Activated naive CD8-positive, alpha-beta T cell (primary cell): ENCODE measurements around the gene ARSI.

ENCODE experiments used
- H3K27ac Mint-ChIP-seq: one replicate; pipeline ENCODE4 v1.8.0; 2021; ENCODE audit warnings: mixed read lengths
- H3K27me3 Mint-ChIP-seq: one replicate; pipeline ENCODE4 v1.8.0; 2021; ENCODE audit warnings: mixed read lengths
- H3K36me3 Mint-ChIP-seq: one replicate; pipeline ENCODE4 v1.8.0; 2021; ENCODE audit warnings: mixed read lengths
- H3K4me1 Mint-ChIP-seq: one replicate; pipeline ENCODE4 v1.8.0; 2021; ENCODE audit warnings: low read depth, mixed read lengths
- H3K4me3 Mint-ChIP-seq: one replicate; pipeline ENCODE4 v1.8.0; 2021; ENCODE audit warnings: mild to moderate bottlenecking, mixed read lengths
- H3K9me3 Mint-ChIP-seq: one replicate; pipeline ENCODE4 v1.8.0; 2021; ENCODE audit warnings: low read depth, mixed read lengths

The ARSI gene

GRCh38 chr5:150305557-150305956 lies 2.9 kb upstream of the ARSI start:
- Mint-ChIP-seq H3K36me3 (no peaks in the 10 kb centered on the region), H3K4me3 (no peak overlapping the region), H3K4me1 (peaks cover 4% of the 10 kb centered on the region), H3K27ac (no peak overlapping the region), H3K9me3 (no peaks in the 10 kb centered on the region), H3K27me3 (peaks cover 10% of the 10 kb centered on the region)

- Mint-ChIP-seq H3K9me3 (no peaks in the 10 kb centered on the region), H3K27ac (no peak overlapping the region), H3K4me1 (peaks cover 4% of the 10 kb centered on the region), H3K27me3 (peaks cover 10% of the 10 kb centered on the region), H3K36me3 (no peaks in the 10 kb centered on the region), H3K4me3 (no peak overlapping the region)
Observed at GRCh38 chr5:150305095-150305494, 2.4 kb upstream of the ARSI start.

GRCh38 chr5:150304481-150305081 lies 1.9 kb upstream of the ARSI start:
- H3K4me3 Mint-ChIP-seq, result no peak overlapping the region
- peaks cover 14% of the 10 kb centered on the region for H3K27me3 Mint-ChIP-seq
- H3K4me1 Mint-ChIP-seq, result peaks cover 4% of the 10 kb centered on the region

GRCh38 chr5:150303660-150304386 lies 1.1 kb upstream of the ARSI start:
- H3K9me3 Mint-ChIP-seq, result no peaks in the 10 kb centered on the region
- no peaks in the 10 kb centered on the region for H3K36me3 Mint-ChIP-seq
- no peak overlapping the region for H3K4me3 Mint-ChIP-seq
- H3K4me1 Mint-ChIP-seq, result peaks cover 4% of the 10 kb centered on the region
- H3K27ac Mint-ChIP-seq, result no peak overlapping the region
- peaks cover 14% of the 10 kb centered on the region for H3K27me3 Mint-ChIP-seq

More at GRCh38 chr5:150304481-150305081, 1.9 kb upstream of the ARSI start:
- no peak overlapping the region for H3K27ac Mint-ChIP-seq
- H3K9me3 Mint-ChIP-seq, result no peaks in the 10 kb centered on the region
- H3K36me3 Mint-ChIP-seq, result no peaks in the 10 kb centered on the region

- peaks cover 14% of the 10 kb centered on the region for H3K27me3 Mint-ChIP-seq
- no peak overlapping the region for H3K27ac Mint-ChIP-seq
- H3K36me3 Mint-ChIP-seq, result no peaks in the 10 kb centered on the region
- no peaks in the 10 kb centered on the region for H3K9me3 Mint-ChIP-seq
- peaks cover 4% of the 10 kb centered on the region for H3K4me1 Mint-ChIP-seq
- no peak overlapping the region for H3K4me3 Mint-ChIP-seq
Observed at GRCh38 chr5:150303070-150303615, 438 bp upstream of the ARSI start.

GRCh38 chr5:150301901-150302300 lies 804 bp downstream of the ARSI start:
- Mint-ChIP-seq H3K36me3 (no peaks in the 10 kb centered on the region), H3K9me3 (no peaks in the 10 kb centered on the region), H3K4me3 (no peak overlapping the region), H3K27ac (no peak overlapping the region), H3K27me3 (peaks cover 14% of the 10 kb centered on the region), H3K4me1 (peaks cover 4% of the 10 kb centered on the region)

GRCh38 chr5:150301170-150301505 lies 1.6 kb downstream of the ARSI start:
- H3K36me3 Mint-ChIP-seq, result no peaks in the 10 kb centered on the region
- H3K4me1 Mint-ChIP-seq, result peaks cover 4% of the 10 kb centered on the region
- no peak overlapping the region for H3K27ac Mint-ChIP-seq
- H3K9me3 Mint-ChIP-seq, result no peaks in the 10 kb centered on the region
- H3K27me3 Mint-ChIP-seq, result peaks cover 14% of the 10 kb centered on the region
- no peak overlapping the region for H3K4me3 Mint-ChIP-seq

- Mint-ChIP-seq H3K27ac (no peak overlapping the region), H3K9me3 (no peaks in the 10 kb centered on the region), H3K27me3 (peaks cover 14% of the 10 kb centered on the region), H3K36me3 (no peaks in the 10 kb centered on the region), H3K4me1 (peaks cover 4% of the 10 kb centered on the region), H3K4me3 (no peak overlapping the region)
Observed at GRCh38 chr5:150300496-150301169, 2.1 kb downstream of the ARSI start.

- H3K9me3 Mint-ChIP-seq, result no peaks in the 10 kb centered on the region
- H3K4me1 Mint-ChIP-seq, result no peaks in the 10 kb centered on the region
- no peaks in the 10 kb centered on the region for H3K36me3 Mint-ChIP-seq
- no peak overlapping the region for H3K27ac Mint-ChIP-seq
- no peak overlapping the region for H3K4me3 Mint-ChIP-seq
- peaks cover 14% of the 10 kb centered on the region for H3K27me3 Mint-ChIP-seq
Observed at GRCh38 chr5:150299571-150300327, 3.0 kb downstream of the ARSI start.

GRCh38 chr5:150298701-150299451 lies 3.8 kb downstream of the ARSI start:
- Mint-ChIP-seq H3K36me3 (no peaks in the 10 kb centered on the region), H3K27ac (no peak overlapping the region), H3K27me3 (peaks cover 11% of the 10 kb centered on the region), H3K4me1 (no peaks in the 10 kb centered on the region), H3K9me3 (no peaks in the 10 kb centered on the region), H3K4me3 (no peak overlapping the region)

- Mint-ChIP-seq H3K4me1 (no peaks in the 10 kb centered on the region), H3K27ac (no peak overlapping the region), H3K4me3 (no peak overlapping the region), H3K27me3 (peaks cover 9% of the 10 kb centered on the region), H3K36me3 (no peaks in the 10 kb centered on the region), H3K9me3 (no peaks in the 10 kb centered on the region)
Observed at GRCh38 chr5:150297934-150298595, 4.6 kb downstream of the ARSI start.

GRCh38 chr5:150297236-150297890 lies 5.3 kb downstream of the ARSI start:
- Mint-ChIP-seq H3K4me3 (no peak overlapping the region), H3K4me1 (no peaks in the 10 kb centered on the region), H3K9me3 (no peaks in the 10 kb centered on the region), H3K27ac (no peak overlapping the region), H3K27me3 (peaks cover 9% of the 10 kb centered on the region), H3K36me3 (no peaks in the 10 kb centered on the region)

GRCh38 chr5:150296496-150296895 lies 6.2 kb downstream of the ARSI start:
- H3K4me1 Mint-ChIP-seq, result no peaks in the 10 kb centered on the region
- no peak overlapping the region for H3K27ac Mint-ChIP-seq
- H3K9me3 Mint-ChIP-seq, result no peaks in the 10 kb centered on the region
- peaks cover 6% of the 10 kb centered on the region for H3K27me3 Mint-ChIP-seq
- H3K4me3 Mint-ChIP-seq, result no peak overlapping the region
- H3K36me3 Mint-ChIP-seq, result no peaks in the 10 kb centered on the region
